ENCODE results near the gene ANKRD42. TPM values are rescaled to one million over a fixed set of nuclear protein-coding genes. Genes with fewer than 3 reads are reported as not detected.
A peak's percentile ranks its signal among the peaks of the same experiment; 100 is the strongest.

Gene ANKRD42
- total and polyA plus RNA-seq, 9 of the 15 experiments (the other 6 are each of a cell fraction or from before 2014, with no cell fraction given): 2.8 to 9.1 (median 6.1) TPM

- TF ChIP-seq ZNF707 (CRISPR knock-in tag; conservative IDR thresholded peaks at IDR 0.05) (no peak), KLF6 (CRISPR knock-in tag; IDR thresholded peaks at IDR 0.05; ENCODE audit: borderline replicate concordance) (peak; percentile 75; the same call in 1 of the 2 replicates), PPARD (CRISPR knock-in tag; IDR thresholded peaks at IDR 0.05) (no peak), ARNT (IDR thresholded peaks at IDR 0.05) (peak in 1 of 2 experiments; percentile 90; a peak in 2 of 4 replicates), E2F1 (CRISPR knock-in tag; IDR thresholded peaks at IDR 0.05) (peak; percentile 55), GATAD2A (IDR thresholded peaks at IDR 0.05) (no peak), NR2F6 (CRISPR knock-in tag; IDR thresholded peaks at IDR 0.05) (no peak), THAP12 (CRISPR knock-in tag; IDR thresholded peaks at IDR 0.05) (peak; percentile 98), ZNF395 (CRISPR knock-in tag; IDR thresholded peaks at IDR 0.05) (peak; percentile 87), CGGBP1 (CRISPR knock-in tag; IDR thresholded peaks at IDR 0.05) (no peak), ZNF740 (CRISPR knock-in tag; IDR thresholded peaks at IDR 0.05) (peak; percentile 72), ZNF740 (tag; IDR thresholded peaks at IDR 0.05) (no peak; a peak in 1 of 4 replicates), ZFP91 (CRISPR knock-in tag; IDR thresholded peaks at IDR 0.05) (no peak), THRAP3 (IDR thresholded peaks at IDR 0.05; ENCODE audit: borderline replicate concordance) (no peak), HDAC1 (IDR thresholded peaks at IDR 0.05) (peak in 1 of 2 experiments; percentile 94; a peak in 2 of 4 replicates), FOXA1 (IDR thresholded peaks at IDR 0.05; ENCODE audit: borderline replicate concordance) (no peak)
Observed at GRCh38 chr11:83285771-83286528, 92.4 kb downstream of the ANKRD42 start, which contains the start of gene CCDC90B (continued).
